Ovary (tissue), 9 donors: Measurements from ENCODE around the gene P4HB. TPM values are rescaled to one million over a fixed set of nuclear protein-coding genes. Genes with fewer than 3 reads are reported as not detected.

Experiments
- DNase-seq, 5 donors: peaks; one replicate each; pipeline ENCODE4 v3.0.0-alpha.2; 2019 to 2020
- H3K27ac ChIP-seq, 2 donors: fragments of 200-600 bp; one replicate each; pipeline versions ENCODE4 v1.5.1 to v1.8.0; 2019 to 2022
- H3K27me3 ChIP-seq: fragments of 200-600 bp; one replicate; pipeline ENCODE4 v1.8.0; 2022
- H3K36me3 ChIP-seq: fragments of 200-600 bp; sonication (generic); one replicate; pipeline ENCODE4 v1.5.1; 2019
- H3K4me1 ChIP-seq: one replicate; pipeline ENCODE4 v1.8.1; 2013; ENCODE audit warnings: mild to moderate bottlenecking, moderate library complexity; ENCODE audit not compliant: insufficient read depth
- H3K4me3 ChIP-seq: fragments of 200-600 bp; sonication (generic); one replicate; pipeline ENCODE4 v1.5.1; 2017
- H3K9me3 ChIP-seq, 2 donors: fragments of 200-600 bp in 1 of 2; sonication (generic) in 1 of 2; one replicate each; pipeline versions ENCODE4 v1.5.1 to v1.8.1; 2013 to 2019; ENCODE audit warnings: mild to moderate bottlenecking in 1 of 2, moderate library complexity in 1 of 2
- EP300 ChIP-seq: sonication (generic); formaldehyde crosslinking; IDR thresholded peaks from one replicate; pipeline ENCODE4 v1.6.1; 2017; ENCODE audit warnings: antibody characterized with exemption
- POLR2A ChIP-seq: fragments of 450-650 bp; IDR thresholded peaks from one replicate; pipeline ENCODE4 v1.6.1; 2017; ENCODE audit warnings: antibody characterized with exemption, mild to moderate bottlenecking, moderate library complexity
- WGBS, 3 donors: extraction: QIAGEN DNeasy Blood & Tissue Kit in 1 of 3; methylation state at CpG; one replicate each; pipeline versions ENCODE4 v1.1.5 to v1.1.7; 2013 to 2017; 5-methylcytosine and 5-hydroxymethylcytosine counted together
- intact Hi-C, 4 donors: fragments of 100-400 bp; cut with DNase I; formaldehyde crosslinking; loops; one replicate each; pipeline versions ENCODE4 v1.11.0 to v1.15.1; 2022 to 2023
- polyA plus RNA-seq, 2 donors: library from polyadenylated mRNA; stranded (reverse); fragments of 200-250 nt in 1 of 2; fragments of 350-450 nt in 1 of 2; fragmentation: Illumina TruSeq in 1 of 2; extraction: RNeasy Lipid Tissue Mini Kit (QIAGEN cat#74804) in 1 of 2; gene quantifications; one replicate each; pipeline ENCODE4 v1.2.3, GENCODE V29; 2013 to 2014
- total RNA-seq, 7 donors: library from RNA; depleted of rRNA in 2 of 7; stranded (reverse); fragments of >200 nt in 2 of 7; fragmentation: NEBNext Ultra II Directional in 3 of 7; extraction: Animal tissue kit (Norgen Biotek cat#: 25700) in 3 of 7; gene quantifications; one replicate each; pipeline versions ENCODE4 v1.1.0 to v1.2.4, GENCODE V29; 2016 to 2023
- TF ChIP-seq, protein P1 (sequence below), 3 donors: fragments of 450-650 bp in 2 of 3; fragments of 200-600 bp in 1 of 3; IDR thresholded peaks; one replicate each; pipeline versions ENCODE4 v1.5.1 to v1.8.0; 2016 to 2022; ENCODE audit warnings: antibody characterized with exemption in 3 of 3, mild to moderate bottlenecking in 1 of 3
- donor health status: DM: no; HTN: no; CAD: no; lungs with moderate emphysema.
- donor health status: DM: no; HTN: no; CAD: no.
- donor health status: Bipolar disorder and iron deficiency.
- donor health status: DM: yes; HTN: yes; CAD: no.
- donor health status: DM: no; HTN: no; CAD: no.
- donor health status: DM: yes; HTN: yes; CAD: no.

P4HB gene
- total and polyA plus RNA-seq, 9 donors, result 222 to 2,080 (median 312) TPM

DNA sequence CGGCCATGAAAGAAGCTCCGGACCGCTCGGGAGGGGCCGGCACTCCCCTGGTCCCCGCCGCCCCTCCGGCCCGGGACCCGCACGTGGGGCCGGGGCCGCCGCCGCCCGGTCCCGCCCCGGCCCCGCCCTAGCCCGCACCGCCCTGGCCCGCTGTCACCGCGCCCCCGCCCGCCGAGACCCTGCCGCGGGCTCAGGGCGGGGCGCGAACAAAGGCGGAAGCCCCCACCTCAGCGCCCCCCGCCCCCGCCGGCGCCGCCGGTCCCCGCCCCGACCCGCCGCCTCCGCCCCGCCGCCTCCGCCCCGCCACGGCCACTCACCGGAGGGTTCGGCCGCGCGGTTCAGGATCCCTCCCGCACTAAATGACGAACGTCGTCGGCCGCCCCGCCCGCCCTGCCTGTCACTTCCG lies 10.6 kb upstream of the P4HB start, which contains the start of gene ARHGDIA:
ARHGDIA (minus strand) TSS at position 357 of the 406 bp plus-strand sequence. CDS start 1,407 bp downstream, outside the sequence.
- intact Hi-C loops, result no loop called here
- no peak for DNase-seq
- Histone ChIP-seq H3K9me3 (no peaks in the 10 kb centered on the region), H3K27me3 (no peaks in the 10 kb centered on the region), H3K4me3 (peak within 1 kb of the TSS; percentile 90), H3K27ac (peak within 1 kb of the TSS; percentile 87 to 95), H3K4me1 (peaks cover 12% of the 10 kb centered on the region), H3K36me3 (no peaks in the 10 kb centered on the region)
- TF ChIP-seq EP300 (no peak), POLR2A (no peak)
- TF ChIP-seq, protein P1, sequence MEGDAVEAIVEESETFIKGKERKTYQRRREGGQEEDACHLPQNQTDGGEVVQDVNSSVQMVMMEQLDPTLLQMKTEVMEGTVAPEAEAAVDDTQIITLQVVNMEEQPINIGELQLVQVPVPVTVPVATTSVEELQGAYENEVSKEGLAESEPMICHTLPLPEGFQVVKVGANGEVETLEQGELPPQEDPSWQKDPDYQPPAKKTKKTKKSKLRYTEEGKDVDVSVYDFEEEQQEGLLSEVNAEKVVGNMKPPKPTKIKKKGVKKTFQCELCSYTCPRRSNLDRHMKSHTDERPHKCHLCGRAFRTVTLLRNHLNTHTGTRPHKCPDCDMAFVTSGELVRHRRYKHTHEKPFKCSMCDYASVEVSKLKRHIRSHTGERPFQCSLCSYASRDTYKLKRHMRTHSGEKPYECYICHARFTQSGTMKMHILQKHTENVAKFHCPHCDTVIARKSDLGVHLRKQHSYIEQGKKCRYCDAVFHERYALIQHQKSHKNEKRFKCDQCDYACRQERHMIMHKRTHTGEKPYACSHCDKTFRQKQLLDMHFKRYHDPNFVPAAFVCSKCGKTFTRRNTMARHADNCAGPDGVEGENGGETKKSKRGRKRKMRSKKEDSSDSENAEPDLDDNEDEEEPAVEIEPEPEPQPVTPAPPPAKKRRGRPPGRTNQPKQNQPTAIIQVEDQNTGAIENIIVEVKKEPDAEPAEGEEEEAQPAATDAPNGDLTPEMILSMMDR (IDR thresholded peaks at IDR 0.05), result no peak
- 0 to 1% methylated on average over 6 to 64 of the region's 64 CpGs; no CpG with 5 or more reads in 1 of the 3 donors for WGBS, 3 donors

DNA sequence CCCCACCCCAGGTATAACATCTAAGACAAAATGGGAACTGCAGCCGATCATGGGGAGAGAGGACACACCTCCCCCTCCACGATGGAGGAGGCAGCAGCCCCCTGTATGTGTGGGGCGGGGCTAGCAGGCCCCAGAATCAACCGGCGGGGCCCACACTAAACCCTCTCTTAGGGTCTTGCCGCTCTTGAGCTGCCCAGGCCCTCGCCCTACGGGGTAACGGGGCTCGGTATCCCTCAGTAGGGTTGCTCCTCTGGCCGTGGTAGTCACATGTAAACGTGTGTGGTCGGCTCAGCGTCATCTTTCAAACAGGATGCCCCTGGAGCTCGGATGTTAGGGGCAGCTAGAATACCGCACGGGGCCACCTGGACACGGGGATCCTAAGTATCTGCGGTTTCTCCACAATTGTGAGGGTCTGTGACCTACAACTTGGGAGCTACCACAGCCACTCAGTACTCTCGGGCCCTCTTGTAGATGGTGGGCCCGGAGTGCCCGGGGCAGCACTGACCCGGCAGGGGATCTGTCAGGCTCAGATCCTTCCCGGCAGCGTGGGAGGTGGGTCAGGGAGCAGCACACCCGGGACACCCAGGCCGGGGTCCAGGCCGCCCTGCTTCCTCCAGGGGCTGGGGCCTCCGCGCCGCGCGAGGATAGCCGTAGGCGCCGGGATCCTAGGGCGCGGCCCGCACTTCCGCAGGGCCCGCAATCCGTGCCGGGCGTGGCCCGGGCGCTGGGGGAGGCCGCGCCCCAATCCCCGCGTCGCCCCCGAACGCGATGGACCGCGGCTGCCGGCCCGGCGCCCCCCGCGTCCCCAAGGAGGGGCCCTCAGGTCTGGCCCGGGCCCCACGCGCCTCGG lies 10.0 kb upstream of the P4HB start:
- WGBS, 3 donors, result 1 to 4% (median 2%) methylated on average over 23 to 65 of the region's 65 CpGs
- H3K9me3 ChIP-seq, result no peaks in the 10 kb centered on the region
- peaks cover 12% of the 10 kb centered on the region for H3K4me1 ChIP-seq
- no peaks in the 10 kb centered on the region for H3K27me3 ChIP-seq
- intact Hi-C loops, result no loop called here
- peak overlapping the region; percentile 87 to 95 for H3K27ac ChIP-seq
- peak overlapping the region; percentile 90 for H3K4me3 ChIP-seq
- H3K36me3 ChIP-seq, result no peaks in the 10 kb centered on the region
- peak in 4 of 5 donors; percentile 41 to 69 (median 56) for DNase-seq
- TF ChIP-seq POLR2A (no peak), EP300 (no peak)
- TF ChIP-seq, protein P1 (IDR thresholded peaks at IDR 0.05), result no peak

DNA sequence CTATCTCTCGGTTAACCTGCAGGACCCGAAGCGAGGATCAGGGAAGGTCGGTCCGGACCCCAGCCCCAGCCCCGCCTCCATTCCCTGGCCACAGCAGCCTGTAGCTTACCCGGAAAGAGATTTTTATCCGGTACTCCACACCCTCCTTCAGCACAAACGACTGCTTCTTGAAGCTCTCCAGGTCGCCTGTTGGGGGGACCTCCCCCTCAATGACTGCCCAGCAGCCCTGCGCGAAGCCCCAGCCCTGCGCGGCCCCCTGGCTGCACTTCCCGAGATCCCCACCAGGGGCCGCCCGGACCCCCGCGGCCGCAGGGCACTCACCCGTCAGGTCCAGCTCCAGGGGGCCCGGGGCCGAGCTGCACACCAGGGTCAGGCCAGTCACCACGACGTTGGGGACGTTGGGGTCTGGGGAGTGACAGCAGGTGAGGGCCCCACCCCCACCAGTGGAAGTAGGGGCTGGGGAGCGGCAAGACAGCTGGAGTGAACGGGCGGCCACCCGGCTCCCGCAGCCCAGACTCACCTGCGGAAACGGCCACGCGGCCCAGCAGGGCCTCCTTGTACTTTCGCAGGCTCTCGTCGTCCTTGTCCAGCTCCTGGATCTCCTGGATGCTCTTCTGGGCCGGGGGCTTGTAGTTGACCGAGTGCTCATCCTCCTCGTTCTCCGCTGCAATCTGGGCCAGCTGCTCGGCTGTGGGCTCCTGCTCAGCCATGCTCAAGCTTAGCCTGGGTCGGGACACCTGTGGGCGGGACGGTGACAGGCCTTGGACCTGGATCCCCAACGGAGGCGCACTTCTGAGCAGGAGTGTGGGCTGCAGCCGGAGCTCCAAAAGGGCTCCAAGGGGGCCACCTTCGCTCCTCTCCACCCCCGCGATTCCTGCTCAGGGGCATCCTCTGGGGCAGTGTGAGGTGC lies 9.1 kb upstream of the P4HB start:
- Histone ChIP-seq H3K4me3 (peak overlapping the region; percentile 90), H3K27me3 (no peaks in the 10 kb centered on the region), H3K4me1 (peaks cover 12% of the 10 kb centered on the region), H3K36me3 (no peaks in the 10 kb centered on the region), H3K9me3 (no peaks in the 10 kb centered on the region), H3K27ac (peak overlapping the region; percentile 87 to 95)
- peak; percentile 41 to 78 (median 64) for DNase-seq
- intact Hi-C loops, result no loop called here
- TF ChIP-seq, protein P1 (IDR thresholded peaks at IDR 0.05), result peak; percentile 85 to 88 (median 88)
- TF ChIP-seq POLR2A, result no peak
- 20 to 34% (median 20%) methylated on average over 41 to 52 of the region's 52 CpGs for WGBS, 3 donors

DNA sequence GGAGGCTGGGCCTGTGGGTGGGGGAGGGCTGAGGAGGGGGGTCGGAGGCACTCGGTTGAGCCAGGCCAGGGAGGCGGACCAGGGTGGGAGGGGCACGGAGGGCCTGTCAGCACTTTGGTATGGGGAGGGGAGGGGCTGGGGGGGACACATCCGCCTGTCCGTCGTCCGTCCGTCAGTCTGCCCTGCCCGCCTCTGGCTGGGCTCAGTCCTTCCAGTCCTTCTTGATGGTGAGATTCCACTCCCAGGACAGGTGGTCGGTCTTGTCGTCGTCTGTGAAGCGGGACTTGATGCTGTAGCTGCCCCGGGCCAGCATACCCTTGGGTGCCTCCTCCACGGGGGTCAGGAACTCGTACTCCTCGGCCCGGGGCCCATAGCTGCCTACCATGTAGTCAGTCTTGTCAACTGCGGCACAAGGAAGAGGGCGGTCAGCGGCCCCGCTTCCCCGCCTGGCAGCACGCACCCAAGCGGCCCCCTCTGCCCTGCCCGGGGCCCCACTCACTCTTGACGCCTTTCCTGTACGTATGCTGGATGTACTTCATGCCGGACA lies 8.4 kb upstream of the P4HB start:
- WGBS, 3 donors, result 34 to 37% (median 37%) methylated on average over 29 to 30 of the region's 30 CpGs

More for the DNA sequence above, 8.4 kb upstream of the P4HB start:
- peaks cover 12% of the 10 kb centered on the region for H3K4me1 ChIP-seq
- intact Hi-C loops, result no loop called here
- peak; percentile 61 to 75 (median 62) for DNase-seq
- H3K36me3 ChIP-seq, result no peaks in the 10 kb centered on the region
- H3K27me3 ChIP-seq, result no peaks in the 10 kb centered on the region
- H3K27ac ChIP-seq, result peak overlapping the region in 1 of 2 donors; percentile 95
- H3K4me3 ChIP-seq, result no peak overlapping the region
- TF ChIP-seq, protein P1 (IDR thresholded peaks at IDR 0.05), result no peak
- TF ChIP-seq EP300 (no peak), POLR2A (no peak)
- no peaks in the 10 kb centered on the region for H3K9me3 ChIP-seq
